GM12875 (cell line): ENCODE results near the gene POC1B.

Source experiments
- H3K4me3 ChIP-seq: one replicate; pipeline ENCODE4 v1.5.1; 2011; ENCODE audit warnings: low read depth, low read length, control low read depth
- CTCF ChIP-seq: IDR thresholded peaks from 2 replicates; pipeline ENCODE4 v1.5.1; 2011; ENCODE audit warnings: low read depth, mild to moderate bottlenecking, control low read depth, inconsistent platforms, low read length, moderate library complexity, borderline replicate concordance; ENCODE audit not compliant: insufficient read depth

POC1B gene

GRCh38 chr12:89413234-89413633, 112.6 kb downstream of the POC1B start:
- no peak overlapping the region for H3K4me3 ChIP-seq
- TF ChIP-seq CTCF: no peak

GRCh38 chr12:89412665-89413064, 113.2 kb downstream of the POC1B start:
- H3K4me3 ChIP-seq: no peak overlapping the region
- TF ChIP-seq CTCF: no peak

- H3K4me3 ChIP-seq: no peak overlapping the region
- no peak for TF ChIP-seq CTCF
Observed at GRCh38 chr12:89411846-89412245, 114.0 kb downstream of the POC1B start.

- no peak for TF ChIP-seq CTCF
- H3K4me3 ChIP-seq: no peak overlapping the region
Observed at GRCh38 chr12:89411234-89411633, 114.6 kb downstream of the POC1B start.

DNA sequence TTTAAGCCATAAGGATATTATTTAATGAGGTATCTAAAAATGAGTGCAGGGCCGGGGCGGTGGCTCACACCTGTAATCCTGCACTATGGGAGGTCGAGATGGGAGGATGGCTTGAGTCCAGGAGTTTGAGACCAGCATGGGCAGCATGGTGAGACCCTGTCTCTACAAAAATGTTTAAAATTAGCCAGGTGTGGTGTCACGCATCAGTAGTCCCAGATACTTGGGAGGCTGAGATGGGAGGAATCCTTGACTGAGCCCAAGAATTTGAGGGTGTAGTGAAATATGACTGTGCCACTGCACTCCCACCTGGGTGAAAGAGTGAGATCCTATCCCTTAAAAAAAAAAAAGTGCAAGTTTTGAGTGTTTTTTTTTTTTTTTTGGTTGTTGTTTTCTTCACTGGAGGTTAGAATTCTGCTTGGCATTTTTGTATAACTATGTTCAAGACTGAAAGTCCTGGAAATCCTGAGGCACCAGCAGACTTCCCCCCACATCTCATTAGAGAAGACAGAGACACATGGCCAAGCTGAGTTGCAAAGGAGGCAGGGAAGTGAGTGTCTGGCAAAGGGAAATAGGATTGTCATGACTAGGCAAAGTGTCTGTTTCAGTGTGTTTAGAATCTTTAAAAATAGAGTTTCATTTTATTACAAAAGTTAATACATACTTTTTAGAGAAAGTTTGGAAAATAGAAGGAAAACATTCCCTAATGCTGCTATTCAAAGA, 120.1 kb downstream of the POC1B start:
- no peak for TF ChIP-seq CTCF
- H3K4me3 ChIP-seq: no peak overlapping the region

DNA sequence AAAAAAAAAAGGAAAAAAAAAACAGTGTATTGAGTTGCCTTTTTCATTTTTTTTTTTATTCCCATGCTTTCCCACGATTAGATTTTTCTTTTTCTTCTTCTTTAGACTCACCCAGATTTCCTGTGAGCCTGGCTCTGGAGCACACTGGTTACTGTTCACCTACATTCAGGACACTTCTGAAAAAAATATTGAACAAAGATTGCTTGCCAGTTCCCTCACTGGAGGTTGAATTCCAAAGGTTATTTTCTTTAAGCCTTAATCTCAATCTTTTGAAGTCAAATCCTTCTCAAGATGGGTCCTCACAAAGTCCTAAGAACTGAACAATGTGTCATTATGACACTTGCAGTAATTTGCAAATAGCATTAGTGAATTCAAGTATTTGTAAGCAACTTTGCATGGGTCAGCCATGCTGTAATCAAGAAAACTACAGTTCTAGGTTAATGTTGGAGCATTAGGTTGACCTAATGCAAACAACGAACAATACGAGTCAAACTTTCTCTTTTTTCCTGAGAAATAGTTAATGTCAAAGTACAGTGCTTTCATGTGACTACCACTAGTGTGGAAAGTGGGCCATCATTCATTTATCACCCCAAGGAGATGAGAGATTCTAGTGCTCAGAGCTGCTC, 124.3 kb downstream of the POC1B start:
- TF ChIP-seq CTCF: no peak
- H3K4me3 ChIP-seq: no peak overlapping the region

DNA sequence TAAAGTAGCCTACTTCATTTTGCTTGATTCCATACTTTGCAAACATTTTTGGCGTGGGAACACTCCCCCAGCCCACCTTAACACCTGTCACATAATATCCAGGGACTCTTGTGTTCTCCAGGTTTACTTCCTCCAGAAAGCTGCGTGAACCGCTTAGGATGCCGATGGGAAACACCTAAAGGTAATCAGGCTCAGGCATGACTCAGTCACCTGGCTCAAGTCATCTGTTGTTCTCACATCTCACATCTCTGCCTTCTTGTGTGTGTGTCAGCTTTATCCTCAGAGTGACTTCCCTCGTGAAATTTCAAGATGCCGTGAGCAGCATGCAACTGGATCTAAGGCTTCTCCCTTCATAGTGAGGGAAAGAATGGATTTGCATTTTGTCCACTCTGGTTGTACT, 125.4 kb downstream of the POC1B start:
- H3K4me3 ChIP-seq: no peak overlapping the region
- TF ChIP-seq CTCF: no peak
